ENCODE results near the gene CARS1.

The CARS1 gene

GRCh38 chr11:3007404-3008010 lies 49.7 kb downstream of the CARS1 start:
- no peak for DNase-seq

GRCh38 chr11:3006505-3007260 lies 50.5 kb downstream of the CARS1 start:
- DNase-seq, result no peak

GRCh38 chr11:3004481-3004880 lies 52.7 kb downstream of the CARS1 start:
- DNase-seq, result no peak

- no peak for DNase-seq
Measured at GRCh38 chr11:3003396-3004231, 53.6 kb downstream of the CARS1 start.

- no peak for DNase-seq
Measured at GRCh38 chr11:3002871-3003270, 54.4 kb downstream of the CARS1 start.

- no peak for DNase-seq
Measured at GRCh38 chr11:3002351-3002861, 54.8 kb downstream of the CARS1 start.

GRCh38 chr11:3001496-3001895 lies 55.7 kb downstream of the CARS1 start:
- no peak for DNase-seq

- peak; percentile 64 for DNase-seq
Measured at GRCh38 chr11:3000032-3000961, 56.9 kb downstream of the CARS1 start.

GRCh38 chr11:2999464-2999998 lies 57.7 kb downstream of the CARS1 start:
- no peak for DNase-seq

GRCh38 chr11:2998073-2998850 lies 59.0 kb downstream of the CARS1 start:
- no peak for DNase-seq

GRCh38 chr11:2997406-2997805 lies 59.8 kb downstream of the CARS1 start:
- no peak for DNase-seq

GRCh38 chr11:2996976-2997375 lies 60.2 kb downstream of the CARS1 start:
- no peak for DNase-seq

- no peak for DNase-seq
Measured at GRCh38 chr11:2995893-2996554, 61.2 kb downstream of the CARS1 start.

GRCh38 chr11:2995031-2995561 lies 62.1 kb downstream of the CARS1 start:
- DNase-seq, result no peak

GRCh38 chr11:2994336-2994730 lies 62.9 kb downstream of the CARS1 start:
- DNase-seq, result no peak

- DNase-seq, result no peak
Measured at GRCh38 chr11:2992997-2993325, 64.3 kb downstream of the CARS1 start.

GRCh38 chr11:2992234-2992996 lies 64.8 kb downstream of the CARS1 start, which contains the start of gene NAP1L4:
Gene NAP1L4, minus strand, starts transcription at chr11:2992329. Its CDS starts 13,109 bp downstream, at chr11:2979220.
- DNase-seq, result peak; percentile 98

GRCh38 chr11:2991452-2992233 lies 65.6 kb downstream of the CARS1 start:
- peak; percentile 86 for DNase-seq
